ENCODE results near the gene GLS.
A peak's percentile ranks its signal among the peaks of the same experiment; 100 is the strongest.
"Not testable (repeated sequence)": the region's sequence is repeated elsewhere in the genome, so short reads cannot be mapped to it uniquely, and the experiment has no call there.

Gene GLS

GRCh38 chr2:190973726-190974628 is 93.4 kb downstream of the GLS start:
- DNase-seq = no peak

GRCh38 chr2:190974629-190975361 is 94.2 kb downstream of the GLS start:
- DNase-seq = no peak

- DNase-seq = no peak
Observed at GRCh38 chr2:190976521-190976920, 95.9 kb downstream of the GLS start.

- DNase-seq = no peak
Observed at GRCh38 chr2:190977505-190977904, 96.9 kb downstream of the GLS start.

GRCh38 chr2:190978389-190979053 is 97.9 kb downstream of the GLS start:
- DNase-seq = no peak

GRCh38 chr2:190979906-190980629 is 99.4 kb downstream of the GLS start:
- peak; percentile 91 for DNase-seq

- DNase-seq = peak; percentile 53
Observed at GRCh38 chr2:190980630-190981209, 100.1 kb downstream of the GLS start.

GRCh38 chr2:190981333-190981732 is 100.7 kb downstream of the GLS start:
- no peak for DNase-seq

- no peak for DNase-seq
Observed at GRCh38 chr2:190981733-190982132, 101.1 kb downstream of the GLS start.

- DNase-seq = no peak
Observed at GRCh38 chr2:190982262-190983034, 101.8 kb downstream of the GLS start.

GRCh38 chr2:190984595-190984994 is 104.0 kb downstream of the GLS start:
- no peak for DNase-seq

GRCh38 chr2:190986221-190986953 is 105.8 kb downstream of the GLS start:
- no peak for DNase-seq

- DNase-seq = no peak
Observed at GRCh38 chr2:190987116-190987515, 106.5 kb downstream of the GLS start.

GRCh38 chr2:190987938-190988337 is 107.3 kb downstream of the GLS start:
- DNase-seq = no peak

- DNase-seq = no peak
Observed at GRCh38 chr2:190988910-190989309, 108.3 kb downstream of the GLS start.

GRCh38 chr2:190990132-190990531 is 109.5 kb downstream of the GLS start:
- no peak for DNase-seq

- DNase-seq = no peak
Observed at GRCh38 chr2:190993292-190993643, 112.6 kb downstream of the GLS start.

GRCh38 chr2:190994148-190994547 is 113.5 kb downstream of the GLS start:
- DNase-seq = no peak

- DNase-seq = not testable (repeated sequence)
Observed at GRCh38 chr2:190995315-190995714, 114.7 kb downstream of the GLS start.

GRCh38 chr2:190996338-190996946 is 115.8 kb downstream of the GLS start:
- no peak for DNase-seq

- no peak for DNase-seq
Observed at GRCh38 chr2:190996947-190997346, 116.3 kb downstream of the GLS start.
